K562 (cell line): Measurements from ENCODE around the gene AFAP1. TPM values are rescaled to one million over a fixed set of nuclear protein-coding genes. Genes with fewer than 3 reads are reported as not detected.

Experiments used
- ATAC-seq: fragments of 200-7000 bp; cut with Tn5 transposase; 3 replicates; pipeline ENCODE4 v1.9.1; 2020; ENCODE audit warnings: moderate library complexity
- BruUV-seq: library from RNA; stranded (reverse); fragments of 400-500 nt; replicated peaks from 2 replicates; lab custom pipeline; 2021; lab: Mats Ljungman, UMichigan
- CTCF ChIA-PET: fragments of 300-600 bp; formaldehyde crosslinking; extraction: SDS; loops from one replicate; lab custom pipeline; 2021; ENCODE audit warnings: low intra/inter-chr PET ratio; lab: Yijun Ruan, JAX
- POLR2A ChIA-PET: fragments of 300-600, 350-650 bp; sonication (Branson Sonifier 250); formaldehyde crosslinking; extraction: SDS; loops from one replicate; lab custom pipeline; 2021; ENCODE audit warnings: antibody characterized with exemption, inconsistent platforms; lab: Yijun Ruan, JAX
- DNase-seq, 4 experiments: peaks; one replicate each; pipeline versions ENCODE4 v3.0.0 to v3.0.0-alpha.2; 2011 to 2018; ENCODE audit warnings: low spot score in 3 of 4, mixed read lengths in 3 of 4; ENCODE audit errors: extremely low read depth in 1 of 4
- FAIRE-seq: peaks from 2 replicates; lab custom pipeline; 2011; peaks lifted over from hg19 to GRCh38; lab: Jason Lieb, UNC
- H2AFZ ChIP-seq: 2 replicates; pipeline ENCODE4 v1.6.0; 2011; ENCODE audit warnings: low read depth, low read length, control low read depth, inconsistent platforms
- H3K27ac ChIP-seq: fragments of 200-600 bp; 3 replicates; pipeline ENCODE4 v1.8.0; 2011; ENCODE audit warnings: low read depth, mild to moderate bottlenecking, control low read depth, inconsistent platforms, low read length, moderate library complexity, mixed read lengths; ENCODE audit errors: extremely low read depth
- H3K27me3 ChIP-seq, 2 experiments: fragments of 300-600 bp in 1 of 2; 2 replicates in 1 of 2; 3 replicates in 1 of 2; pipeline versions ENCODE4 v1.6.0 to v1.8.0; 2011; ENCODE audit warnings: inconsistent platforms in 2 of 2, low read length in 2 of 2, mild to moderate bottlenecking in 1 of 2, mixed read lengths in 1 of 2, moderate library complexity in 1 of 2; ENCODE audit not compliant: control insufficient read depth in 2 of 2, insufficient read depth in 2 of 2
- H3K36me3 ChIP-seq: fragments of 300-600 bp; 3 replicates; pipeline ENCODE4 v1.8.0; 2011; ENCODE audit warnings: mild to moderate bottlenecking, low read length, inconsistent platforms; ENCODE audit not compliant: control insufficient read depth, insufficient read depth
- H3K4me1 ChIP-seq, 2 experiments: fragments of 200-600 bp in 1 of 2; replicated peaks in 1 of 2; 2 replicates in 1 of 2; 3 replicates in 1 of 2; pipeline versions ENCODE4 v1.5.1 to v1.8.0; 2011; ENCODE audit warnings: inconsistent platforms in 2 of 2, low read length in 2 of 2, mild to moderate bottlenecking in 1 of 2, mixed read lengths in 1 of 2, moderate library complexity in 1 of 2; ENCODE audit not compliant: control insufficient read depth in 2 of 2, insufficient read depth in 2 of 2
- H3K4me2 ChIP-seq: 2 replicates; pipeline ENCODE4 v1.6.1; 2011; ENCODE audit warnings: low read length, control low read depth, inconsistent platforms, mixed read lengths; ENCODE audit not compliant: insufficient read depth
- H3K4me3 ChIP-seq: fragments of 200-600 bp; sonication (generic), shearing (Covaris generic); 2 replicates; pipeline ENCODE4 v1.5.1; 2016; ENCODE audit warnings: control low read depth, inconsistent platforms
- H3K79me2 ChIP-seq: fragments of 200-600 bp; 3 replicates; pipeline ENCODE4 v1.8.0; 2011; ENCODE audit warnings: low read length, inconsistent platforms; ENCODE audit not compliant: control insufficient read depth, insufficient read depth
- H3K9ac ChIP-seq, 2 experiments: 2 replicates each; pipeline versions ENCODE4 v1.6.0 to v1.6.1; 2011; ENCODE audit warnings: low read depth in 2 of 2, low read length in 2 of 2, control low read depth in 1 of 2, inconsistent platforms in 1 of 2, mild to moderate bottlenecking in 1 of 2, mixed read lengths in 1 of 2; ENCODE audit not compliant: insufficient read depth in 1 of 2
- H3K9me1 ChIP-seq: one replicate; pipeline ENCODE4 v1.6.0; 2011; ENCODE audit warnings: inconsistent platforms, mild to moderate bottlenecking, low read length, moderate library complexity; ENCODE audit not compliant: control insufficient read depth, insufficient read depth
- H3K9me3 ChIP-seq: replicated peaks from 2 replicates; pipeline ENCODE4 v1.5.1; 2011; ENCODE audit warnings: low read depth, low read length, inconsistent platforms; ENCODE audit not compliant: control insufficient read depth, insufficient read depth
- H4K20me1 ChIP-seq: replicated peaks from 2 replicates; pipeline ENCODE4 v1.6.1; 2011; ENCODE audit warnings: low read length, inconsistent platforms, mixed read lengths; ENCODE audit not compliant: control insufficient read depth, insufficient read depth
- BRCA1 ChIP-seq, 2 experiments: fragments of 450-650 bp in 1 of 2; sonication (generic) in 1 of 2; formaldehyde crosslinking in 1 of 2; IDR thresholded peaks; 2 replicates each; pipeline versions ENCODE4 v1.5.0 to v1.6.1; 2017 to 2020; ENCODE audit warnings: mild to moderate bottlenecking in 1 of 2, missing genetic modification reagents in 1 of 2
- CREM ChIP-seq: IDR thresholded peaks from 2 replicates; pipeline ENCODE4 v1.6.1; 2014; ENCODE audit warnings: antibody characterized with exemption, low read depth
- E2F5 ChIP-seq: sonication (generic); formaldehyde crosslinking; IDR thresholded peaks from 2 replicates; pipeline ENCODE4 v1.8.0; 2022; ENCODE audit warnings: mild to moderate bottlenecking, missing genetic modification reagents
- EHMT2 ChIP-seq: fragments of 450-650 bp; IDR thresholded peaks from 2 replicates; pipeline ENCODE4 v1.6.1; 2018; ENCODE audit warnings: antibody characterized with exemption
- EP300 ChIP-seq: IDR thresholded peaks from 2 replicates; pipeline ENCODE4 v1.6.1; 2012; ENCODE audit warnings: low read length, improper control_type of control experiment
- EZH2 ChIP-seq: IDR thresholded peaks from 2 replicates; pipeline ENCODE4 v1.6.1; 2012; ENCODE audit warnings: low read depth, mild to moderate bottlenecking, inconsistent platforms, low read length, borderline replicate concordance
- MAFK ChIP-seq: IDR thresholded peaks from 2 replicates; pipeline ENCODE4 v1.6.1; 2011; ENCODE audit warnings: low read length, improper control_type of control experiment
- NCOA1 ChIP-seq: fragments of 450-650 bp; IDR thresholded peaks from 2 replicates; pipeline ENCODE4 v1.6.1; 2016; ENCODE audit warnings: low read depth
- NFE2L1 ChIP-seq: fragments of 450-650 bp; IDR thresholded peaks from 2 replicates; pipeline ENCODE4 v1.6.1; 2016; ENCODE audit warnings: missing genetic modification characterization, low read depth, mild to moderate bottlenecking, missing compliant biosample characterization, moderate library complexity, borderline replicate concordance
- PKNOX1 ChIP-seq: fragments of 450-650 bp; IDR thresholded peaks from 2 replicates; pipeline ENCODE4 v1.6.1; 2016
- SMARCA5 ChIP-seq: fragments of 450-650 bp; IDR thresholded peaks from 2 replicates; pipeline ENCODE4 v1.6.1; 2016
- THAP12 ChIP-seq: fragments of 250-450 bp; sonication (Bioruptor Pico); IDR thresholded peaks from 2 replicates; pipeline ENCODE4 v1.9.0; 2021; ENCODE audit warnings: mild to moderate bottlenecking, inconsistent platforms
- THRA ChIP-seq: fragments of 450-650 bp; IDR thresholded peaks from 2 replicates; pipeline ENCODE4 v1.6.1; 2017; ENCODE audit warnings: mild to moderate bottlenecking, moderate library complexity
- ZBTB12 ChIP-seq: fragments of 250-450 bp; sonication (Bioruptor Pico); IDR thresholded peaks from 2 replicates; pipeline ENCODE4 v1.4.0; 2020
- ZNF134 ChIP-seq: fragments of 250-450 bp; sonication (Bioruptor Pico); conservative IDR thresholded peaks from 2 replicates; pipeline ENCODE4 v1.4.0; 2020
- ZNF224 ChIP-seq: sonication (generic); formaldehyde crosslinking; IDR thresholded peaks from 2 replicates; pipeline ENCODE4 v1.8.0; 2022; ENCODE audit warnings: mild to moderate bottlenecking, missing genetic modification reagents
- WGBS: fragments of 100-300 bp; shearing (Covaris generic); methylation state at CpG from one replicate; pipeline ENCODE4 v1.1.6; 2016; ENCODE audit warnings: low coverage, mixed read lengths; ENCODE audit not compliant: insufficient coverage; ENCODE audit errors: missing lambda C conversion rate; 5-methylcytosine and 5-hydroxymethylcytosine counted together
- in situ Hi-C: fragments of 300-500 bp; cut with MboI; formaldehyde crosslinking; loops from 4 replicates; pipeline ENCODE4 v1.15.0; 2018; ENCODE audit warnings: inconsistent platforms, mixed read lengths
- intact Hi-C: fragments of 100-400 bp; cut with micrococcal nuclease; formaldehyde crosslinking; loops from 2 replicates; pipeline ENCODE4 v1.14.2; 2022
- polyA plus RNA-seq, 8 experiments: library from polyadenylated mRNA; depleted of rRNA in 4 of 8; stranded (reverse) in 5 of 8; unstranded in 3 of 8; fragments of >200 nt; fragmentation: Nextera tagmentation in 2 of 8; fragmentation: Illumina TruSeq in 1 of 8; extraction: Ambion mirVana in 2 of 8; extraction: Trizol in 1 of 8; gene quantifications; 2 replicates each; pipeline versions ENCODE4 v1.2.1 to v1.2.3, GENCODE V29; 2011 to 2014; ENCODE audit warnings: inconsistent platforms in 1 of 8, missing spikeins in 1 of 8
- total RNA-seq, 7 experiments: library from RNA; depleted of rRNA in 6 of 7; stranded (reverse); fragments of >200 nt in 6 of 7; fragmentation: Illumina TruSeq in 2 of 7; extraction: Trizol in 2 of 7; gene quantifications; 2 replicates each; pipeline versions ENCODE4 v1.2.1 to v1.2.3, GENCODE V29; 2011 to 2021; ENCODE audit warnings: low replicate concordance in 1 of 7

Gene AFAP1
- total and polyA plus RNA-seq, 9 of the 15 experiments (the other 6 are each of a cell fraction or from before 2014, with no cell fraction given) = 0.07 to 0.42 (median 0.12) TPM; not detected in 1

GRCh38 chr4:7717946-7718490 is 221.6 kb downstream of the AFAP1 start (continued):
- TF ChIP-seq EHMT2 (no peak), ZNF224 (no peak), ZBTB12 (CRISPR knock-in tag) (no peak), CREM (no peak), EP300 (no peak), ZNF134 (CRISPR knock-in tag) (no peak), THRA (no peak)

GRCh38 chr4:7717161-7717560 is 222.5 kb downstream of the AFAP1 start:
- no peak overlapping the region for H3K9ac ChIP-seq
- intact Hi-C loops = loop anchor here (5.0 kb wide), 1 partner anchor 520 kb away; no protein-coding TSS in a partner anchor
- no TSS peak for BruUV-seq
- H3K36me3 ChIP-seq = no peaks in the 10 kb centered on the region
- ChIA-PET CTCF (no interaction called here), POLR2A (no interaction called here)
- ATAC-seq (no peak), DNase-seq (no peak), FAIRE-seq (no peak)
- H4K20me1 ChIP-seq = peaks cover 7% of the 10 kb centered on the region; the same call in 1 of the 2 replicates
- 2% methylated on average over 11 of the region's 11 CpGs for WGBS
- H3K27me3 ChIP-seq = peaks cover 15 to 47% of the 10 kb centered on the region in 2 experiments
- no peaks in the 10 kb centered on the region for H3K9me3 ChIP-seq
- H3K79me2 ChIP-seq = no peaks in the 10 kb centered on the region
- peaks cover 2% of the 10 kb centered on the region for H3K9me1 ChIP-seq
- no peak overlapping the region for H3K4me2 ChIP-seq
- in situ Hi-C loops = no loop called here
- H2AFZ ChIP-seq = no peak overlapping the region
- H3K4me3 ChIP-seq = no peak overlapping the region
- H3K4me1 ChIP-seq = peaks cover 0 to 12% of the 10 kb centered on the region in 2 experiments; a peak in 1 of 5 replicates
- H3K27ac ChIP-seq = no peak overlapping the region
- TF ChIP-seq THAP12 (no peak), NCOA1 (no peak), SMARCA5 (no peak), MAFK (no peak), E2F5 (CRISPR knock-in tag) (no peak), EZH2 (no peak), PKNOX1 (no peak), NFE2L1 (tag) (no peak), BRCA1 (IDR thresholded peaks at IDR 0.05) (no peak), BRCA1 (CRISPR knock-in tag; IDR thresholded peaks at IDR 0.05) (no peak)
